Neural cell (in vitro differentiated cells): ENCODE measurements around the gene JMJD4. TPM values are rescaled to one million over a fixed set of nuclear protein-coding genes. Genes with fewer than 3 reads are reported as not detected.

Experiments used
- H2AFZ ChIP-seq: fragments of 200-600, 300-800 bp; sonication (generic), shearing (Covaris generic); 2 replicates; pipeline ENCODE4 v1.6.0; 2014; ENCODE audit warnings: low read depth, mild to moderate bottlenecking, antibody characterized with exemption, low read length, moderate library complexity
- H3F3A ChIP-seq: fragments of 200-600 bp; shearing (Covaris generic); 2 replicates; pipeline ENCODE4 v1.6.1; 2016; ENCODE audit warnings: mild to moderate bottlenecking, moderate library complexity, mixed read lengths, antibody characterized with exemption, low read length; ENCODE audit not compliant: insufficient read depth, poor library complexity, severe bottlenecking
- H3K27ac ChIP-seq: fragments of 200-600, 300-800 bp; sonication (generic), shearing (Covaris generic); 2 replicates; pipeline ENCODE4 v1.5.1; 2014; ENCODE audit warnings: mild to moderate bottlenecking, low read length, moderate library complexity
- H3K27me3 ChIP-seq: fragments of 300-800, 200-600 bp; sonication (generic), shearing (Covaris generic); 2 replicates; pipeline ENCODE4 v1.6.0; 2014; ENCODE audit warnings: mild to moderate bottlenecking, low read depth, low read length, moderate library complexity; ENCODE audit not compliant: insufficient read depth
- H3K36me3 ChIP-seq: fragments of 300-800, 200-600 bp; sonication (generic), shearing (Covaris generic); 2 replicates; pipeline ENCODE4 v1.5.1; 2014; ENCODE audit warnings: mild to moderate bottlenecking, antibody characterized with exemption, low read length, moderate library complexity; ENCODE audit not compliant: insufficient read depth
- H3K4me2 ChIP-seq: fragments of 300-800, 200-600 bp; sonication (generic), shearing (Covaris generic); 2 replicates; pipeline ENCODE4 v1.6.0; 2014; ENCODE audit warnings: mild to moderate bottlenecking, low read length
- H3K4me3 ChIP-seq: fragments of 300-800, 200-600 bp; sonication (generic), shearing (Covaris generic); 2 replicates; pipeline ENCODE4 v1.5.1; 2014; ENCODE audit warnings: mild to moderate bottlenecking, low read length, moderate library complexity
- H3K79me2 ChIP-seq: fragments of 200-600 bp; shearing (Covaris generic); replicated peaks from 2 replicates; pipeline ENCODE4 v1.6.0; 2014; ENCODE audit warnings: mild to moderate bottlenecking, low read length, moderate library complexity; ENCODE audit not compliant: insufficient read depth
- H3K9ac ChIP-seq: fragments of 300-800, 200-600 bp; sonication (generic), shearing (Covaris generic); 2 replicates; pipeline ENCODE4 v1.6.1; 2016; ENCODE audit warnings: mild to moderate bottlenecking, low read length, mixed read lengths
- H3K9me2 ChIP-seq: fragments of 200-600 bp; shearing (Covaris generic); 2 replicates; pipeline ENCODE4 v1.6.1; 2016; ENCODE audit warnings: mild to moderate bottlenecking, low read length, mixed read lengths; ENCODE audit not compliant: insufficient read depth
- H3K9me3 ChIP-seq: fragments of 200-600, 300-800 bp; sonication (generic), shearing (Covaris generic); 2 replicates; pipeline ENCODE4 v1.6.1; 2016; ENCODE audit warnings: mild to moderate bottlenecking, mixed run types, low read length, moderate library complexity, mixed read lengths
- H4K20me1 ChIP-seq: fragments of 200-600 bp; shearing (Covaris generic); 2 replicates; pipeline ENCODE4 v1.6.1; 2016; ENCODE audit warnings: mild to moderate bottlenecking, mixed run types; ENCODE audit not compliant: insufficient read depth
- EP300 ChIP-seq: fragments of 450-650 bp; conservative IDR thresholded peaks from 2 replicates; pipeline ENCODE4 v1.6.1; 2014; ENCODE audit warnings: antibody characterized with exemption, mild to moderate bottlenecking, moderate library complexity; ENCODE audit not compliant: poor library complexity, severe bottlenecking
- EZH2 ChIP-seq: fragments of 200-600, 300-800 bp; shearing (Covaris generic), sonication (generic); IDR thresholded peaks from 2 replicates; pipeline ENCODE4 v1.6.1; 2014; ENCODE audit warnings: antibody characterized with exemption, low read length, borderline replicate concordance, mild to moderate bottlenecking; ENCODE audit not compliant: insufficient read depth, poor library complexity, severe bottlenecking
- MXI1 ChIP-seq: fragments of 450-650 bp; conservative IDR thresholded peaks from 2 replicates; pipeline ENCODE4 v1.6.1; 2014; ENCODE audit warnings: antibody characterized with exemption, mild to moderate bottlenecking; ENCODE audit not compliant: poor library complexity, severe bottlenecking
- RAD21 ChIP-seq: fragments of 450-650 bp; conservative IDR thresholded peaks from 2 replicates; pipeline ENCODE4 v1.6.1; 2014; ENCODE audit warnings: antibody characterized with exemption, mild to moderate bottlenecking, moderate library complexity
- SMC3 ChIP-seq: fragments of 450-650 bp; conservative IDR thresholded peaks from 2 replicates; pipeline ENCODE4 v1.6.1; 2014; ENCODE audit warnings: antibody characterized with exemption, mild to moderate bottlenecking, moderate library complexity; ENCODE audit not compliant: poor library complexity
- TAF1 ChIP-seq: IDR thresholded peaks from 2 replicates; pipeline ENCODE4 v1.6.1; 2012; ENCODE audit warnings: low read depth
- polyA plus RNA-seq: library from polyadenylated mRNA; depleted of rRNA; stranded (reverse); fragments of >200 nt; gene quantifications from 2 replicates; pipeline ENCODE4 v1.2.3, GENCODE V29; 2014
- TF ChIP-seq, protein P1 (sequence below): fragments of 450-650 bp; IDR thresholded peaks from 2 replicates; pipeline ENCODE4 v1.5.1; 2014; ENCODE audit warnings: antibody characterized with exemption, mild to moderate bottlenecking, moderate library complexity; ENCODE audit not compliant: poor library complexity, severe bottlenecking
- TF ChIP-seq, protein P2 (sequence below): IDR thresholded peaks from 2 replicates; pipeline ENCODE4 v1.6.1; 2012; ENCODE audit warnings: borderline replicate concordance

The JMJD4 gene
- polyA plus RNA-seq, 1 donor from 2014 or later: 17.2 TPM

DNA sequence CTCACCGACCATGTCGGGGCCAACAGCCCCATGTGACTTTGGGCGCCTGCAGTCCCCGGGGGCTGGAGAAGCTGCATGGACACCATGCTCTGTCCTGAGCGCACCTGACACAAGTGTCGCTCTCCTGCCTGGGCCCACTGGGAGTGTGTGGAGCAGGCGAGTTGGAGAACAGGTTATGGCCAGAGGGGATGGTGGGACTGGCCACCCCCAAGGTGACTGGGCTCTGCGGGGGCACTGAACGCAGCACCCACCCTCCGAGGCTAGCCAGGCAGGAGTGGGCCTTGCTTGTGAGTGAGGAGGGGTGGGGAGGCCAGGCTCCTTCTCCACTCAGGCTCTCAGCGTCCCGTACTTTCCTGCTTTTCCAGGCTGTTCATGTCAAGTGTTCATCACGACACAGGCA lies 35.7 kb upstream of the JMJD4 start:
- Histone ChIP-seq H3K9me3 (no peaks in the 10 kb centered on the region), H3K36me3 (peaks cover 8% of the 10 kb centered on the region), H3K27me3 (no peaks in the 10 kb centered on the region), H4K20me1 (no peaks in the 10 kb centered on the region), H3K4me2 (no peak overlapping the region), H3K79me2 (no peaks in the 10 kb centered on the region), H3K9ac (no peak overlapping the region), H3K9me2 (no peaks in the 10 kb centered on the region), H2AFZ (no peak overlapping the region), H3F3A (no peaks in the 10 kb centered on the region), H3K27ac (no peak overlapping the region), H3K4me3 (no peak overlapping the region)
- TF ChIP-seq EZH2: no peak
- TF ChIP-seq RAD21: no peak
- no peak for TF ChIP-seq SMC3
- TF ChIP-seq, protein P1, sequence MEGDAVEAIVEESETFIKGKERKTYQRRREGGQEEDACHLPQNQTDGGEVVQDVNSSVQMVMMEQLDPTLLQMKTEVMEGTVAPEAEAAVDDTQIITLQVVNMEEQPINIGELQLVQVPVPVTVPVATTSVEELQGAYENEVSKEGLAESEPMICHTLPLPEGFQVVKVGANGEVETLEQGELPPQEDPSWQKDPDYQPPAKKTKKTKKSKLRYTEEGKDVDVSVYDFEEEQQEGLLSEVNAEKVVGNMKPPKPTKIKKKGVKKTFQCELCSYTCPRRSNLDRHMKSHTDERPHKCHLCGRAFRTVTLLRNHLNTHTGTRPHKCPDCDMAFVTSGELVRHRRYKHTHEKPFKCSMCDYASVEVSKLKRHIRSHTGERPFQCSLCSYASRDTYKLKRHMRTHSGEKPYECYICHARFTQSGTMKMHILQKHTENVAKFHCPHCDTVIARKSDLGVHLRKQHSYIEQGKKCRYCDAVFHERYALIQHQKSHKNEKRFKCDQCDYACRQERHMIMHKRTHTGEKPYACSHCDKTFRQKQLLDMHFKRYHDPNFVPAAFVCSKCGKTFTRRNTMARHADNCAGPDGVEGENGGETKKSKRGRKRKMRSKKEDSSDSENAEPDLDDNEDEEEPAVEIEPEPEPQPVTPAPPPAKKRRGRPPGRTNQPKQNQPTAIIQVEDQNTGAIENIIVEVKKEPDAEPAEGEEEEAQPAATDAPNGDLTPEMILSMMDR: no peak
- TF ChIP-seq, protein P2, sequence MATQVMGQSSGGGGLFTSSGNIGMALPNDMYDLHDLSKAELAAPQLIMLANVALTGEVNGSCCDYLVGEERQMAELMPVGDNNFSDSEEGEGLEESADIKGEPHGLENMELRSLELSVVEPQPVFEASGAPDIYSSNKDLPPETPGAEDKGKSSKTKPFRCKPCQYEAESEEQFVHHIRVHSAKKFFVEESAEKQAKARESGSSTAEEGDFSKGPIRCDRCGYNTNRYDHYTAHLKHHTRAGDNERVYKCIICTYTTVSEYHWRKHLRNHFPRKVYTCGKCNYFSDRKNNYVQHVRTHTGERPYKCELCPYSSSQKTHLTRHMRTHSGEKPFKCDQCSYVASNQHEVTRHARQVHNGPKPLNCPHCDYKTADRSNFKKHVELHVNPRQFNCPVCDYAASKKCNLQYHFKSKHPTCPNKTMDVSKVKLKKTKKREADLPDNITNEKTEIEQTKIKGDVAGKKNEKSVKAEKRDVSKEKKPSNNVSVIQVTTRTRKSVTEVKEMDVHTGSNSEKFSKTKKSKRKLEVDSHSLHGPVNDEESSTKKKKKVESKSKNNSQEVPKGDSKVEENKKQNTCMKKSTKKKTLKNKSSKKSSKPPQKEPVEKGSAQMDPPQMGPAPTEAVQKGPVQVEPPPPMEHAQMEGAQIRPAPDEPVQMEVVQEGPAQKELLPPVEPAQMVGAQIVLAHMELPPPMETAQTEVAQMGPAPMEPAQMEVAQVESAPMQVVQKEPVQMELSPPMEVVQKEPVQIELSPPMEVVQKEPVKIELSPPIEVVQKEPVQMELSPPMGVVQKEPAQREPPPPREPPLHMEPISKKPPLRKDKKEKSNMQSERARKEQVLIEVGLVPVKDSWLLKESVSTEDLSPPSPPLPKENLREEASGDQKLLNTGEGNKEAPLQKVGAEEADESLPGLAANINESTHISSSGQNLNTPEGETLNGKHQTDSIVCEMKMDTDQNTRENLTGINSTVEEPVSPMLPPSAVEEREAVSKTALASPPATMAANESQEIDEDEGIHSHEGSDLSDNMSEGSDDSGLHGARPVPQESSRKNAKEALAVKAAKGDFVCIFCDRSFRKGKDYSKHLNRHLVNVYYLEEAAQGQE: no peak
- no peak for TF ChIP-seq MXI1
- TF ChIP-seq TAF1: no peak
- TF ChIP-seq EP300: no peak

DNA sequence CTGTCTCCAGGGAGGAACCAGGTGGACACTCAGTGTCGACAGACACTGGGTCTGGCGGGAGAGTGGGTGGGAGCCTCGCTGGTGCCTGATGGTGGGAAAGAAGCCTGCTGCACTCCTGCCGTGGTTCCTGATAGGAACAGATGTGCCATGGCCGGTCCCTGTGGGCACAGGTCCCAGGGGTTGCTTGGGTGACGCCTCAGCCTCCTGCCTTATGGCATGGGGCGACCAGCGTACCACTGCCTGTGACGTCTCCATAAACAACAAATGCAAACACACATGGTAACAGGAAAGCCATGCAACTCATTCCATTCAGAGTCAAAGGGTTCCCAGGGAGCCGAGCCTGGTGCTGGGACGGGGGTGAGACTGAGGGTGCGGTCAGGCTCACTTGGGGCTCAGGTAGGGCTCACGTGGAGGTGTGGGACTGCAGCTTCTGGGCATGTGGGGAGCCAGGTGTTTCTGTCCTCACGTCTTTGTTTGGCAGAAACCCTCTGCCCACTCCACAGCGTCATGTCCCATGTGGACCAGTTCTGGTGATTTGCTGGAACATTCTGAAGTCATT lies 34.9 kb upstream of the JMJD4 start:
- TF ChIP-seq TAF1 (no peak), MXI1 (no peak)
- peaks cover 8% of the 10 kb centered on the region for H3K36me3 ChIP-seq

More for the DNA sequence above, 34.9 kb upstream of the JMJD4 start:
- no peaks in the 10 kb centered on the region for H3K9me3 ChIP-seq
- no peaks in the 10 kb centered on the region for H3K9me2 ChIP-seq
- H3K27ac ChIP-seq: no peak overlapping the region
- H3K79me2 ChIP-seq: no peaks in the 10 kb centered on the region
- H3K9ac ChIP-seq: no peak overlapping the region
- no peak overlapping the region for H2AFZ ChIP-seq
- no peaks in the 10 kb centered on the region for H3F3A ChIP-seq
- H4K20me1 ChIP-seq: no peaks in the 10 kb centered on the region
- no peaks in the 10 kb centered on the region for H3K27me3 ChIP-seq
- no peak overlapping the region for H3K4me3 ChIP-seq
- no peak overlapping the region for H3K4me2 ChIP-seq
